Testis (tissue), 3 donors: Measurements from ENCODE around the gene LYVE1. TPM values are rescaled to one million over a fixed set of nuclear protein-coding genes. Genes with fewer than 3 reads are reported as not detected.

ENCODE experiments used
- DNase-seq: peaks from one replicate; pipeline ENCODE4 v3.0.0-alpha.2; 2019
- H3K27ac ChIP-seq, 2 donors: fragments of 200-600 bp; sonication (generic); one replicate each; pipeline ENCODE4 v1.5.1; 2019
- H3K27me3 ChIP-seq: fragments of 200-600 bp; sonication (generic); one replicate; pipeline ENCODE4 v1.5.1; 2019
- H3K36me3 ChIP-seq: fragments of 200-600 bp; sonication (generic); one replicate; pipeline ENCODE4 v1.5.1; 2017; ENCODE audit warnings: low read depth; ENCODE audit errors: missing control alignments
- H3K4me1 ChIP-seq: fragments of 200-600 bp; sonication (generic); one replicate; pipeline ENCODE4 v1.5.1; 2019
- H3K4me3 ChIP-seq, 2 donors: fragments of 200-600 bp; sonication (generic); one replicate each; pipeline ENCODE4 v1.5.1; 2017 to 2019
- H3K9me3 ChIP-seq: fragments of 200-600 bp; sonication (generic); one replicate; pipeline ENCODE4 v1.5.1; 2017
- CTCF ChIP-seq, 3 experiments: fragments of 450-650 bp in 2 of 3; fragments of 200-600 bp in 1 of 3; sonication (generic) in 1 of 3; IDR thresholded peaks; one replicate each; pipeline ENCODE4 v1.5.1; 2016 to 2019; ENCODE audit warnings: antibody characterized with exemption in 3 of 3, mild to moderate bottlenecking in 2 of 3, moderate library complexity in 1 of 3
- POLR2A ChIP-seq: fragments of 450-650 bp; IDR thresholded peaks from one replicate; pipeline ENCODE4 v1.6.1; 2017; ENCODE audit warnings: antibody characterized with exemption, mild to moderate bottlenecking, moderate library complexity
- WGBS, 2 donors: methylation state at CpG; one replicate each; pipeline ENCODE4 v1.1.5; 2018; 5-methylcytosine and 5-hydroxymethylcytosine counted together
- intact Hi-C: fragments of 100-400 bp; cut with DNase I; formaldehyde crosslinking; loops from one replicate; pipeline ENCODE4 v1.15.1; 2023; ENCODE audit warnings: low total_unique reads
- polyA plus RNA-seq: library from polyadenylated mRNA; stranded (reverse); fragments of 350-450 nt; fragmentation: Illumina TruSeq; extraction: RNeasy Lipid Tissue Mini Kit (QIAGEN cat#74804); gene quantifications from one replicate; pipeline ENCODE4 v1.2.3, GENCODE V29; 2014; ENCODE audit warnings: low read depth, low replicate concordance; ENCODE audit not compliant: insufficient read depth
- total RNA-seq, 2 donors: library from RNA; depleted of rRNA; stranded (reverse); fragments of >200 nt; gene quantifications; one replicate each; pipeline ENCODE4 v1.2.3, GENCODE V29; 2016

The LYVE1 gene
- total and polyA plus RNA-seq, 3 donors from 2014 or later: 4.6 to 24.1 (median 7.5) TPM

- H3K9me3 ChIP-seq: no peaks in the 10 kb centered on the region
- TF ChIP-seq CTCF (IDR thresholded peaks at IDR 0.05): no peak
- no peak for TF ChIP-seq POLR2A
- H3K36me3 ChIP-seq: no peaks in the 10 kb centered on the region
- no peaks in the 10 kb centered on the region for H3K27me3 ChIP-seq
- WGBS, 2 donors: 11 to 52% methylated on average over 1 of the region's 1 CpG
- H3K4me1 ChIP-seq: peaks cover 12% of the 10 kb centered on the region
- no peak overlapping the region for H3K4me3 ChIP-seq
- H3K27ac ChIP-seq: peak overlapping the region; percentile 59 to 66
- intact Hi-C loops: no loop called here
- no peak for DNase-seq
Observed at GRCh38 chr11:10522276-10522675, 46.2 kb downstream of the LYVE1 start.

- Histone ChIP-seq H3K4me3 (no peak overlapping the region), H3K4me1 (peaks cover 12% of the 10 kb centered on the region), H3K9me3 (no peaks in the 10 kb centered on the region), H3K27me3 (no peaks in the 10 kb centered on the region), H3K36me3 (no peaks in the 10 kb centered on the region), H3K27ac (no peak overlapping the region)
- no peak for DNase-seq
- 93 to 94% methylated on average over 2 of the region's 2 CpGs for WGBS, 2 donors
- no peak for TF ChIP-seq CTCF (IDR thresholded peaks at IDR 0.05)
- TF ChIP-seq POLR2A: no peak
- intact Hi-C loops: no loop called here
Observed at GRCh38 chr11:10520562-10520961, 47.9 kb downstream of the LYVE1 start.

GRCh38 chr11:10519630-10520029 lies 48.8 kb downstream of the LYVE1 start:
- no peak overlapping the region for H3K4me3 ChIP-seq
- WGBS, 2 donors: 83 to 84% methylated on average over 2 of the region's 2 CpGs
- no peak overlapping the region for H3K27ac ChIP-seq
- intact Hi-C loops: no loop called here
- H3K4me1 ChIP-seq: peaks cover 12% of the 10 kb centered on the region
- no peaks in the 10 kb centered on the region for H3K27me3 ChIP-seq
- no peak for DNase-seq
- no peaks in the 10 kb centered on the region for H3K9me3 ChIP-seq
- no peak for TF ChIP-seq CTCF (IDR thresholded peaks at IDR 0.05)
- TF ChIP-seq POLR2A: no peak
- no peaks in the 10 kb centered on the region for H3K36me3 ChIP-seq

GRCh38 chr11:10518891-10519290 lies 49.6 kb downstream of the LYVE1 start:
- intact Hi-C loops: no loop called here
- H3K27me3 ChIP-seq: no peaks in the 10 kb centered on the region
- peak overlapping the region; percentile 14 to 31 for H3K27ac ChIP-seq
- H3K4me3 ChIP-seq: no peak overlapping the region
- whole genome bisulfite sequencing, 2 donors: 58 to 79% methylated on average over 2 of the region's 2 CpGs
- no peaks in the 10 kb centered on the region for H3K9me3 ChIP-seq
- H3K4me1 ChIP-seq: peaks cover 12% of the 10 kb centered on the region
- no peaks in the 10 kb centered on the region for H3K36me3 ChIP-seq
- peak; percentile 75 for DNase-seq
- TF ChIP-seq CTCF (IDR thresholded peaks at IDR 0.05) (no peak), POLR2A (no peak)

- intact Hi-C loops: no loop called here
- TF ChIP-seq CTCF (IDR thresholded peaks at IDR 0.05) (no peak), POLR2A (no peak)
- H3K36me3 ChIP-seq: no peaks in the 10 kb centered on the region
- peak overlapping the region in 1 of 2 donors; percentile 14 for H3K27ac ChIP-seq
- no peaks in the 10 kb centered on the region for H3K9me3 ChIP-seq
- no peak overlapping the region for H3K4me3 ChIP-seq
- H3K4me1 ChIP-seq: peaks cover 11% of the 10 kb centered on the region
- H3K27me3 ChIP-seq: no peaks in the 10 kb centered on the region
- no peak for DNase-seq
Observed at GRCh38 chr11:10518123-10518522, 50.3 kb downstream of the LYVE1 start.
